Temporal lobe (tissue), 2 donors: ENCODE data around the gene F2RL1. TPM values are rescaled to one million over a fixed set of nuclear protein-coding genes. Genes with fewer than 3 reads are reported as not detected.

Experiments used
- small RNA-seq: library from RNA; depleted of rRNA; stranded (forward); fragments of <200 nt; gene quantifications from one replicate; pipeline ENCODE3, GENCODE V24; 2014; ENCODE audit warnings: low replicate concordance
- total RNA-seq: library from RNA; depleted of rRNA; stranded (reverse); fragments of >200 nt; gene quantifications from one replicate; pipeline ENCODE4 v1.2.3, GENCODE V29; 2014

The F2RL1 gene
- total RNA-seq, 1 donor from 2014 or later: 2.2 TPM

Small RNA genes lying within 50 kb of the gene (small RNA-seq; reads per million reads assigned to genes)
- gene RN7SL208P: not detected

Other genes starting within 250 kb of the F2RL1 start
- gene F2RL2, start 195.6 kb upstream of the F2RL1 start, total RNA-seq: 0.49 TPM
- gene F2R, start 102.9 kb upstream of the F2RL1 start, total RNA-seq: 25.1 TPM
- gene S100Z, start 31.0 kb downstream of the F2RL1 start, total RNA-seq: not detected
- 4.9 TPM for gene CRHBP, start 134.0 kb downstream of the F2RL1 start, total RNA-seq
- 29.5 TPM for gene AGGF1, start 211.4 kb downstream of the F2RL1 start, total RNA-seq